Upper lobe of left lung (tissue), 4 donors: ENCODE data around the gene CDH22.

Experiments used
- CTCF ChIP-seq, 6 experiments: fragments of 450-650 bp in 4 of 6; fragments of 200-600 bp in 2 of 6; sonication (generic) in 2 of 6; IDR thresholded peaks; one replicate each; pipeline ENCODE4 v1.5.1; 2016 to 2019; ENCODE audit warnings: antibody characterized with exemption in 6 of 6
- EP300 ChIP-seq, 4 donors: sonication (generic); formaldehyde crosslinking; IDR thresholded peaks; one replicate each; pipeline ENCODE4 v1.5.1; 2017; ENCODE audit warnings: antibody characterized with exemption in 4 of 4, control low read depth in 2 of 4
- POLR2A ChIP-seq, 4 donors: fragments of 450-650 bp; IDR thresholded peaks; one replicate each; pipeline ENCODE4 v1.5.1; 2016 to 2017; ENCODE audit warnings: antibody characterized with exemption in 4 of 4, mild to moderate bottlenecking in 2 of 4
- POLR2AphosphoS5 ChIP-seq, 2 donors: sonication (generic); formaldehyde crosslinking; IDR thresholded peaks; one replicate each; pipeline ENCODE4 v1.5.1; 2017; ENCODE audit warnings: antibody characterized with exemption in 2 of 2

- no peak for TF ChIP-seq EP300 (IDR thresholded peaks at IDR 0.05)
- TF ChIP-seq CTCF (IDR thresholded peaks at IDR 0.05) = no peak
- TF ChIP-seq POLR2AphosphoS5 (IDR thresholded peaks at IDR 0.05) = no peak
- no peak for TF ChIP-seq POLR2A (IDR thresholded peaks at IDR 0.05)
Observed at GRCh38 chr20:46273717-46274116, 34.6 kb downstream of the CDH22 start.
